Endometrial microvascular endothelial cells (primary cell): ENCODE results near the gene ZNF790. TPM values are rescaled to one million over a fixed set of nuclear protein-coding genes. Genes with fewer than 3 reads are reported as not detected.

ENCODE experiments used
- in situ Hi-C: cut with HindIII; loops from 2 replicates; pipeline ENCODE4 v1.10.0; 2017; ENCODE audit warnings: low sequenced_read_pairs, low pct_unique_long_range_greater_than_20kb; ENCODE audit errors: inconsistent ontology term
- total RNA-seq: library from RNA; depleted of rRNA; stranded (reverse); fragments of >200 nt; gene quantifications from one replicate; pipeline ENCODE4 v1.2.3, GENCODE V29; 2015; ENCODE audit errors: inconsistent ontology term

ZNF790 gene
- total RNA-seq, 1 donor from 2014 or later: 5.2 TPM

DNA sequence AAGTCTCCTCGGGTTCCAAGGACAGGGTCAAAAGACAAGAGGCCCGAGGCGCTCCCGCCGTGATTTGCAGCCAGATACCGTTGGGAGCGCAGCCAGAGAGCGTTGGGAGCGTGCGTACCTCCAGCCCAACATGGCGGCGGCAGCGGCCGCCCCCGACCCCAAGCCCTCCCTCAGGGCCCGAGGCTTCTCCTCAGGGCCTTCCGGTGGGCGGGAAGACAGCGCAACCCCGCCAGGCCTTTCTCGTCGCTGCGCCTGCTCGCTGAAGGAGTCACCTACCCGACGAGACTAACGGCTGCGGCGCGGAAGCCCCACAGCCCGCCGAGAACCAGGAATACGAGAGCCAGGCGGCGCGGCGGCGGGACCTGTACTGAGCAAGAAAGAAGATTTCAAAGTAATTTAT is 62.4 kb downstream of the ZNF790 start:
- in situ Hi-C loops: no loop called here

DNA sequence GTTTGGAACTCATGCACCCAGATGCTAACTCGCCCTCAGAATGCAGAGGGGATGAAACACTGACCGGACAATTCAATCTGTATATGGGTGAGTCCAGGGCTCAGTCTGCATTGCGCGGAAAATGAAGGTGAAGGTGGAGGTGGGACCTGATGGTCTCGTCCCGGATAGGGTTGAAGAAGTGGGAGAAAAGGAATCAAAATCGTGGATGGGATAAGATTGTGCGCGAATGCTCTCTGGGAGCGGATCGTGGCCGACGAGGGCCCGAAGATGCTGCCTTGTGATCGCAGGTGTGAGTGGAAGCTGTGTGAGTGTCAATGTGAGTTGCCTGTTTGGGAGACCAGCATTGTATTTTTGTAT is 65.0 kb downstream of the ZNF790 start:
- in situ Hi-C loops: no loop called here

DNA sequence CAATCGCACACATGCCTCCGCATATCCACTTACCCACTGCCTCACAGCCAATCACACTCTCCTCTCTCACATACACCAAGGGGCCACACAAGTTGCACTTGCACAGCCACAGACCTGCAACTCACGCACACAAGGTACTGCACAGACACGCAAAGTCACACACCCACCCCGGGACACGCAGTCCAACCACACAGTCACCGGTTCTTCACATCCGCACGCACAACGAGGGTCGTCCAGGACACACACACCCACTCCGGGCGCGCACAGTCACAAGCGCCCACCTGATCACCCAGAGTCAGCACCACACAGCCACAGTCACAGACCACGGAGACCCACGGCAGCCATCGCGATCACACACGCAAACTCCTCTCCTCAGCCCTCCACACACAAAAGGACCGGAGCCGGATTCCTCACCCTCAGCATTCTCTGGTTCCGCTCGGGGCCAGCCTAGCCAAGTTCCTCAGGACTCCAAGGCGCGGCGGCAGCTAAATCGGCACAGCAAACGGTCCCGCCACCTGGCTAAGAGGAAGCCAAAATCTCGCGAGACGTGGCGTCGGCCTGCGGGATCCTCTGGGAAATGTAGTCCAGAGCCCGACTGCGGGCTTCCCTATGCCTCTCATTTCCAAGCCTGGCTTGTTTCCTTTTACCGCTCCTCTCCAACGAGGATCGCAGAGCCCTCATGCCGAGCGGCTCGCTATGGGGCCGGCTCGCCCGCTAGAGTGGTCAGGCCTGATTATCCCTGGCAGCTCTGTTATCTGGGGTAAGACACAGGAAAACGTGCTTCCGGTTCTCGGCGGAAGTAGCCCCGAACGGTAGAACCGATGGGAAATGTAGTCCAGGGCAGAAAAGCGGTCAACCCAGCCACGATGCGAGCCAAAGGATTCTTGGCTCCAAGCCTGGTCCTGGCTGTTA is 65.6 kb downstream of the ZNF790 start, which contains the start of gene ZNF850:
TSS of gene ZNF850 (minus strand) at position 497 of the 912 bp plus-strand sequence. CDS start 10,201 bp downstream, outside the sequence.
- in situ Hi-C loops: no loop called here

DNA sequence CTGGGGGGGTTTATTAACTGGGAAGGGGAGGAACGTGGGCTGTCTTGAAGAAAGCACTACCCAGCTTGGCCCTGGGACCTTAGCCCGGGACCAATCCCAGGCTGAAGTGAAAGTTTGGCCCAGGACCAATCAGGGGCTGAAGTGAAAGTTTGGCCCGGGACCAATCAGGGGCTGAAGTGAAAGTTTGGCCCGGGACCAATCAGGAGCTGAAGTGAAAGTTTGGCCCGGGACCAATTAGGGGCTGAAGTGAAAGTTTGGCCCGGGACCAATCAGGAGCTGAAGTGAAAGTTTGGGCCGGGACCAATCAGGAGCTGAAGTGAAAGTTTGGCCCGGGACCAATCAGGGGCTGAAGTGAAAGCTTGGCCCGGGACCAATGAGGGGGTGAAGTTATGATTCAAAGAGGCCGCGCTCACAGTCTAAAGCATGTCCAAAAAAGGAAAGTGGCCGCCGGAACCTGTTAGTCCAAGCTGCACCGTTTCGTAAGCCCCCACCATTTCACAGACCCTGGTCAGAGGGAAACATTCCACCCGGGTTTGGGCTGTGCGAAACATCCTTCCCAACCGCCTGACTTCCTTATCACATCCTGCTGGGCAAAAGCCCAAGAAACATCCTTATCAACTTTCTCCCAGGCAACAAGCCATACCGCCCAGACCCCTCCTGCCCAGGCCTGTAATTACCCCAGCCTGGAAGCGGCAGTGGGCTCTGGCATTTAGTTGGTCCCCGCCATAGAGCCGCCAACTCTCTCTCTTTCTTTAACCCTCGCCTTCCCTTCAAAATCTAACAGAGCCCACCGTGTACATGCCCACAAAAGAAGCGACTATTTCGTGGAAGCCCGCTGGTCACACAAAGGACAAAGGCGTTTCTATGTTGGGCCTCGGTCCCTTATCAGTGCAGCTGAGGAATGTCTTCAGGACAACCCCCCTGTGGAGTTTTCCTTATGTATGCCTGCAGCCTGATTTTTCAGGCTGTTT is 66.6 kb downstream of the ZNF790 start:
- in situ Hi-C loops: no loop called here

Other genes with a start within 250 kb of the ZNF790 start
- 1.3 TPM for gene ZNF382, start 233.1 kb downstream of the ZNF790 start, total RNA-seq
- gene ZNF461, start 171.6 kb downstream of the ZNF790 start, total RNA-seq: 23.2 TPM
- gene ZNF567, start 150.8 kb downstream of the ZNF790 start, total RNA-seq: 5.5 TPM
- gene ZNF850, start 65.6 kb downstream of the ZNF790 start, total RNA-seq: 0.84 TPM
- 1.4 TPM for gene ZNF345, start 12.5 kb upstream of the ZNF790 start, total RNA-seq
- 2.1 TPM for gene ZNF829, start 77.9 kb upstream of the ZNF790 start, total RNA-seq
- gene ZNF568, start 77.9 kb upstream of the ZNF790 start, total RNA-seq: 2.5 TPM
- gene ZNF420, start 240.0 kb upstream of the ZNF790 start, total RNA-seq: 2.0 TPM